ENCODE measurements around the gene RIPK3. TPM values are rescaled to one million over a fixed set of nuclear protein-coding genes. Genes with fewer than 3 reads are reported as not detected.

The RIPK3 gene
- total RNA-seq, 1 donor from 2014 or later = 38.9 TPM

DNA sequence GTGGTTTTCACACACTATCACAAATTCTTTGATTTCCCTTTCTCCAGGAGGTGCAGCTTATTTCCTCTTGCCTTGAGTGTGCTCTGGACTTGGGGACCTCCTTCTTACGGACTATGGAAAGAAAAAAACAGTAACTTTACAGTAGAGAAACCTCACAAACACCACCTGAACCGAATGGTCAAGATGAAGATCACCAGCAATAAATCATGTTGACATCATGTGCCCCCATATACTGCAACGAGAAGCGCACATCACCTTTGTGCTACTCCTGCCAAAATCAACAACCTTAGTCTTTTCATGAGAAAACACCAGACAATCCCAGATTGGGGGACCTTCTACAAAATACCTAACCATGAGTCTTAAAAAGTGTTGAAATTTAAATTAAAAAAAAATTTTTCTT, 45.7 kb upstream of the RIPK3 start:
- POLR2A ChIA-PET = no interaction called here
- Mint-ChIP-seq H3K4me3 (no peak overlapping the region), H3K9me3 (no peaks in the 10 kb centered on the region), H3K36me3 (ENCODE audit: low read depth) (no peaks in the 10 kb centered on the region), H3K27me3 (peaks cover 22% of the 10 kb centered on the region), H3K27ac (no peak overlapping the region), H3K4me1 (no peaks in the 10 kb centered on the region)
- CTCF ChIA-PET = no interaction called here
- intact Hi-C loops (cut with micrococcal nuclease) = no loop called here
- DNase-seq (no peak), ATAC-seq (ENCODE audit: low read depth) (no peak)
- TF ChIP-seq CTCF (IDR thresholded peaks at IDR 0.05) = no peak

DNA sequence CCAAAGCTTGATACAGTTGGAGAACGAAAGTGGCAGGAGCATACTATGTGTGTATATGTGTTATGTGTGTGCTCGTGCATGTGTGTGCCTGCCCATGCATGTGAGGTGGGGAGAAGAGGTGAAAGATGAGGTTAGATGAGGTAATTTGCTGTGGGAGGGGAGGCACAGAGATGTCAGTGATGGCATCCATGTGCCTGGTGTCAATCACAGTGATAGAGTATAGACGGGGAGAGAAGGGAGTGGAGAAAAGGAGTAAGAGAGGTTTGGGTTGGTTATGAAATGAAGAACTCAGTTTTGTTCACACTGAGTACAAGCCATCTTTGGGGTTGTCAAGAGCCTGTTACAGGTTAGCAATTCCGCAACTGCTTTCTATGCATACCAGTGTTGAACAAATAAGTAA, 44.4 kb upstream of the RIPK3 start:
- intact Hi-C loops (cut with micrococcal nuclease) = no loop called here
- TF ChIP-seq CTCF (IDR thresholded peaks at IDR 0.05) = no peak
- H3K4me1 Mint-ChIP-seq = no peaks in the 10 kb centered on the region
- ChIA-PET CTCF (interaction anchor here (1.1 kb wide), 1 partner anchor 19 kb away, joined by 3 read pairs; no protein-coding TSS in a partner anchor), POLR2A (interaction anchor here (1.0 kb wide), 1 partner anchor 18 kb away, joined by 4 read pairs; no protein-coding TSS in a partner anchor)
- no peak overlapping the region for H3K27ac Mint-ChIP-seq
- H3K27me3 Mint-ChIP-seq = peaks cover 19% of the 10 kb centered on the region
- no peak overlapping the region for H3K4me3 Mint-ChIP-seq
- DNase-seq (no peak), ATAC-seq (ENCODE audit: low read depth) (no peak)
- H3K36me3 Mint-ChIP-seq (ENCODE audit: low read depth) = no peaks in the 10 kb centered on the region
- H3K9me3 Mint-ChIP-seq = no peaks in the 10 kb centered on the region

GRCh38 chr14:24382064-24382371, 42.2 kb upstream of the RIPK3 start:
- no peak for ATAC-seq (ENCODE audit: low read depth)
- H3K36me3 Mint-ChIP-seq (ENCODE audit: low read depth) = no peaks in the 10 kb centered on the region
- H3K27ac Mint-ChIP-seq = no peak overlapping the region
- no peaks in the 10 kb centered on the region for H3K4me1 Mint-ChIP-seq
- no peak for DNase-seq
- intact Hi-C loops (cut with micrococcal nuclease) = no loop called here
- H3K4me3 Mint-ChIP-seq = no peak overlapping the region
- TF ChIP-seq CTCF (IDR thresholded peaks at IDR 0.05) = no peak
- POLR2A ChIA-PET = interaction anchor here (1.2 kb wide), 1 partner anchor 50 kb away, joined by 3 read pairs; no protein-coding TSS in a partner anchor
- no peaks in the 10 kb centered on the region for H3K9me3 Mint-ChIP-seq
- peaks cover 11% of the 10 kb centered on the region for H3K27me3 Mint-ChIP-seq
- CTCF ChIA-PET = no interaction called here

DNA sequence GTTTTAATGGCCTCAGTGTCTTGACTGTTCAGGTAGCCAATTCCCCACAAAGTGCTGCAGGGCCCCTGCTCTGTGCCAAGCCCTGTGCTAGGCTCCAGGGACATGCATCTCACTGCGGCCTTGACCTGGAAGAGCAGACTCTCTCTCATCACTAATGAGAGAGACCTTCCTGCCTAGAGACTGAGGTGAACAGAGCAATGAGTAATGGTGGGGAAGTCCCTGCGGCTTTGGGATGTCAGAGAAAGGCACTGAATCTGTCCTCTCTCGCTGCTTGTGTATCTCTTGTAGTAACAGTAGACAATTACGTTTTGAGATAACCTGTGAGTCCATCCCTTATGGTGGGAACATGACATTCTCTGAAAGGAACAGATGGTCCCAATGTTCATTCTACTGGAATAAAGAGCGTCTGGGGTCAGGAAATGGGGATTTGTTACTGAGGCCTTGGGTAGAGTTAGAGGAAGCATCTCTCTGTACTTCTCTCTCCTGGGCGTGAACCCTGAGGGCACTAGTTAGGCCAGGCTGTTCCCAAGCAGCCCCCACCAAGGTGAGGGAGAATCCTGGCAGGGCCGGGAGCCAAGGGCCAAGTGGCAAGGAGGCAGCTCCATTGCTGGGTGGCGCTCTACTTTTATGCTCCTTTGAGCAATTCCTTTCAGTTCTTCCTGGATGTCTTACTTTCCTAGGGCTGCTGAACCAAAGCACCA, 41.7 kb upstream of the RIPK3 start:
- ChIA-PET CTCF (no interaction called here), POLR2A (interaction anchor here (1.2 kb wide), 1 partner anchor 50 kb away, joined by 3 read pairs; no protein-coding TSS in a partner anchor)
- Mint-ChIP-seq H3K4me3 (no peak overlapping the region), H3K27me3 (peaks cover 7% of the 10 kb centered on the region), H3K36me3 (ENCODE audit: low read depth) (no peaks in the 10 kb centered on the region), H3K27ac (no peak overlapping the region), H3K9me3 (no peaks in the 10 kb centered on the region), H3K4me1 (no peaks in the 10 kb centered on the region)
- DNase-seq (no peak), ATAC-seq (ENCODE audit: low read depth) (no peak)
- intact Hi-C loops (cut with micrococcal nuclease) = no loop called here
- no peak for TF ChIP-seq CTCF (IDR thresholded peaks at IDR 0.05)

GRCh38 chr14:24379907-24380730, 40.3 kb upstream of the RIPK3 start:
- Mint-ChIP-seq H3K9me3 (no peaks in the 10 kb centered on the region), H3K27me3 (peaks cover 3% of the 10 kb centered on the region), H3K4me1 (no peaks in the 10 kb centered on the region), H3K4me3 (no peak overlapping the region), H3K36me3 (ENCODE audit: low read depth) (no peaks in the 10 kb centered on the region), H3K27ac (no peak overlapping the region)
- POLR2A ChIA-PET = no interaction called here
- DNase-seq = no peak
- ATAC-seq (ENCODE audit: low read depth) = no peak
- TF ChIP-seq CTCF (IDR thresholded peaks at IDR 0.05) = no peak
- CTCF ChIA-PET = no interaction called here
- intact Hi-C loops (cut with micrococcal nuclease) = no loop called here

Data from activated B cell treated with CpG ODN at 0.5 μM for 24 hours (primary cell).